Measurements from ENCODE around the gene ADARB2.

The ADARB2 gene

DNA sequence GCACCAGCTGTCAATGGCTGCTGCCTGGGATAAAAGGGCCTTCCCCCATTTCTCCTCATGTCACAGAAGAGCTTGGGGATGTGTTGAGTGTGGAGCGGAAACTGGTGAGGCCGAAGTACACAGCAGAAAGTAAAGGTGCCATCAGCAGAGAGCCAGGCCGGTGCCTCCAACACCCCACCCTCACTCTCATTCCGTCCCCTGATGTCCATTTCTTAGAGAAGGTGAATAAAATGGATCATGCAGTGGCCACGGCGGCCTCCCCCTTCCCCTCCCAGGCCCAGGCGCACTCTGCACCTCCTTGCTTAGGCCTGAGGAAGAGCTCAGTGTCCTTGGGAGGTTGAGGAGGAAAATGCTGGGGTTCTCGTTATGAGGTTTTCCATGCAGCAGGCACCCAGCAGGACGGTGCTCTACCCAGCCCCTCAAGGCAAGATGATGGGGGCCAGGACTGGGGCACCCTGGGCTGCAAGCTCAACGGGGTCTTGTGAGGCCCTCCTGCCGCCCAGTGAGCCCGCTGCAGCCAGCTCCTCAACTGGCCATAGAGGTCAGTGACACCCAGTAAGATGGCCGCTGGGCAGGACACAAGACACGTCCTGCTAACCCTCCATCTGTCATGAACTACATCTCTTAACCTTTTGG, 163.9 kb downstream of the ADARB2 start:
- Mint-ChIP-seq H3K36me3 (ENCODE audit: low read depth) (no peaks in the 10 kb centered on the region), H3K27me3 (peaks cover 6% of the 10 kb centered on the region), H3K4me3 (no peak overlapping the region), H3K4me1 (no peaks in the 10 kb centered on the region), H3K27ac (no peak overlapping the region), H3K9me3 (no peaks in the 10 kb centered on the region)
- DNase-seq = no peak
- no peak for ATAC-seq

DNA sequence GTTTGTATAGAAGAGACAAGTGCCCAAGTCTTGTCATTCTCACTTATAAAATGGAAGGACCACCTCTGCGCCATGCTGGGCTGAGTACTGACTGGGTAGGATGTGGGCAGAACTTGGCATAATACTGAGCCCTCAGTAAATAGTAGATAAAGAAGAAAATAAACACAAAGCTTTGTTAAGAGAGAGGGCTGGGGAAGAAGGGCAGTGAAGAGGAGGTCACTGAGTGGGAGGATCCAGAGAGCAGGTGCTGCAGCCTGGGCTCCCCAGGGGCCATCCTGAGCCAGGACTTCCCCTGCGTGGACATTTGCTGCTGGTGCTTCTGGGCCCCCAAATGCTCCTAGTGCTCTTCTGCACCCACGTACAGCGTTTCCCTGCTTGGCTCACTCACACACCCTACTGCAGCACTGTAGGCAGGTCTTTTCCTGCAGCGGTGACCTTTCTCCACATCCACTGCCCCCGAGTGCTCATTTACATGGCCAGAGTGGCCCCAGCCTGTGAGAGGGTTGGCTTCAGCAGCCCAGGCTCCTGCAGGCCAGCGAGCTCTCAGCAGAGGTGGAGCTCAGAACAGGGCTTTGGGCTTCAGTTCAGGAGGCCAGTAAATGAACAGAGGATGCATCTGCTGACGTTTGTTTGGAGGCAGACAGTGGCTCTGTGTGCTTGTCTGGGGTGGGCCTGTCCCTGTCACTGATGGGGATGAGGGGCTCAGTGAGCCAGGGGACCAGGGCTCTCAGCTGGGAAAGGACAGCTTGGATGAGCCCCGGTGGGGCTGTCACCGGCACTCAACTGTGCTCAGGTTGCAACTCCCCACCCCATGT, 164.6 kb downstream of the ADARB2 start:
- H3K4me3 Mint-ChIP-seq = no peak overlapping the region
- no peaks in the 10 kb centered on the region for H3K4me1 Mint-ChIP-seq
- H3K27ac Mint-ChIP-seq = no peak overlapping the region
- H3K27me3 Mint-ChIP-seq = peaks cover 7% of the 10 kb centered on the region
- ATAC-seq (no peak), DNase-seq (no peak)
- H3K36me3 Mint-ChIP-seq (ENCODE audit: low read depth) = no peaks in the 10 kb centered on the region
- H3K9me3 Mint-ChIP-seq = no peaks in the 10 kb centered on the region

DNA sequence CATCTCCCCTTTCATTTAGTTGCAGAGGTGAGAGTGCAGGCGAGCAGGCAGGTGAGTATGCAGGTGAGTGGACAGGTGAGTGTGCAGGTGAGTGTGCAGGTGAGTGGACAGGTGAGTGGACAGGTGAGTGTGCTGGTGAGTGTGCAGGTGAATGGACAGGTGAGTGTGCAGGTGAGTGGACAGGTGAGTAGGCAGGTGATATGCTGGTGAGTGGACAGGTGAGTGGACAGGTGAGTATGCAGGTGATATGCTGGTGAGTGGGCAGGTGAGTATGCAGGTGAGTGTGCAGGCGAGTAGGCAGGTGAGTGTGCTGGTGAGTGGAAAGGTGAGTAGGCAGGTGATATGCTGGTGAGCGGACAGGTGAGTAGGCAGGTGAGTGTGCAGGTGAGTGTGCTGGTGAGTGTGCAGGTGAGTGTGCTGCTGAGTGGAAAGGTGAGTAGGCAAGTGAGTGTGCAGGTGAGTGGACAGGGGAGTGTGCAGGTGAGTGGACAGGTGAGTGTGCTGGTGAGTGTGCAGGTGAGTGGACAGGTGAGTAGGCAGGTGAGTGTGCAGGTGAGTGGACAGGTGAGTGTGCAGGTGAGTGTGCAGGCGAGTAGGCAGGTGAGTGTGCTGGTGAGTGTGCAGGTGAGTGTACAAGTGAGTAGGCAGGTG, 165.6 kb downstream of the ADARB2 start:
- Mint-ChIP-seq H3K4me3 (no peak overlapping the region), H3K9me3 (no peaks in the 10 kb centered on the region), H3K36me3 (ENCODE audit: low read depth) (no peaks in the 10 kb centered on the region), H3K27ac (no peak overlapping the region), H3K4me1 (no peaks in the 10 kb centered on the region), H3K27me3 (peaks cover 7% of the 10 kb centered on the region)
- DNase-seq = no peak
- no peak for ATAC-seq

DNA sequence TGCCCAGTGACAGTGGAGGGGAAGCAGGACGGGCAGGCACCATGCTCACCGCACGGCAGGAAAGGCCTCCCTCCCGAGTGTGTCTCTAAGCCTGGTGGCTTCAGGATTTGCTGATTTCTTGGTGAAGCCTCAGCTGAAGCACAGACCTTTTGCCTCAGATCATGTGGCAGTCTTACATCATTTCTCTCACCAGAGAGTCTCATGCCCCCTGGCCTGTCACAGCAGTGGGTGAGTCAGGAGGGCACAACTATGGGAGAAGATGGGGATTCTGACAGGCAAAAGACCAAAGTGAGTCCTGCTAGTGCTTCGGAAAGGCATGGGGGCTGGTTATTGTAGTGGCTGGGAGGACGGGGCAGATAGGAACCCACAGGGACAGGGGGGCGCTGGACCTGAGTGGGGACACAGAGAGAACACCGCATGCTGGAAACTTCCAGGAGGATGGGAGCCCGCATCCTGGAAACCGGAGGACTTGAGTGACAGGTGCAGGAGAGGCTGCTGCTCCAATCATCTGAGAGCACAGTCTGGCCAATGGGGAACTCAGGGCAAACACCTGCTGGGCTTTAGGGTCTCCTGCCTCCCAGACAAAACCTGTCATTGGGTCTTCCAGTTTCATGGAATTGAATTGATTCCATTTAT, 166.8 kb downstream of the ADARB2 start:
- DNase-seq (no peak), ATAC-seq (no peak)
- H3K36me3 Mint-ChIP-seq (ENCODE audit: low read depth) = no peaks in the 10 kb centered on the region
- no peaks in the 10 kb centered on the region for H3K9me3 Mint-ChIP-seq
- H3K4me3 Mint-ChIP-seq = no peak overlapping the region
- no peaks in the 10 kb centered on the region for H3K4me1 Mint-ChIP-seq
- no peak overlapping the region for H3K27ac Mint-ChIP-seq
- H3K27me3 Mint-ChIP-seq = peaks cover 7% of the 10 kb centered on the region

DNA sequence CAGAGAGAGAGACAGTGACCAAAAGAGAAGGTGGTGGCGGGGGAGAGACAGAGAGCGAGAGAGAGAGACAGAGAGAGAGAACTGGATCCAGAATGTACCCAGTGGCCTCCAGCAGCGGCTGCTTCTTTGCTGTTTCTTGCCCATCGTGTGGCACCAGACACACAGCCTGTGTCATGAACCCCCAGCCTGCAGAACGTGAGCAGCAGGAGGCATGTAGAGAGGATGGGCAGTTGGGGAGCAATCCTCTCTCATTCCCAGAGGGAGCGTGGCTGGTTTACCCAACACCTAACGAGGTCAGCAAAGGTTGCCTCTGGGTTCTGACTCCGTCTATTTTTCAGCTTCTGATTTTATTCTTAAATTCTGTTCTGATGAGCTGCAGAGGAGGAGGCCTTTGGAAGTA, 168.1 kb downstream of the ADARB2 start:
- H3K9me3 Mint-ChIP-seq = no peaks in the 10 kb centered on the region
- H3K4me3 Mint-ChIP-seq = no peak overlapping the region
- ATAC-seq (no peak), DNase-seq (no peak)
- no peaks in the 10 kb centered on the region for H3K36me3 Mint-ChIP-seq (ENCODE audit: low read depth)
- peaks cover 6% of the 10 kb centered on the region for H3K27me3 Mint-ChIP-seq
- no peaks in the 10 kb centered on the region for H3K4me1 Mint-ChIP-seq
- H3K27ac Mint-ChIP-seq = no peak overlapping the region

DNA sequence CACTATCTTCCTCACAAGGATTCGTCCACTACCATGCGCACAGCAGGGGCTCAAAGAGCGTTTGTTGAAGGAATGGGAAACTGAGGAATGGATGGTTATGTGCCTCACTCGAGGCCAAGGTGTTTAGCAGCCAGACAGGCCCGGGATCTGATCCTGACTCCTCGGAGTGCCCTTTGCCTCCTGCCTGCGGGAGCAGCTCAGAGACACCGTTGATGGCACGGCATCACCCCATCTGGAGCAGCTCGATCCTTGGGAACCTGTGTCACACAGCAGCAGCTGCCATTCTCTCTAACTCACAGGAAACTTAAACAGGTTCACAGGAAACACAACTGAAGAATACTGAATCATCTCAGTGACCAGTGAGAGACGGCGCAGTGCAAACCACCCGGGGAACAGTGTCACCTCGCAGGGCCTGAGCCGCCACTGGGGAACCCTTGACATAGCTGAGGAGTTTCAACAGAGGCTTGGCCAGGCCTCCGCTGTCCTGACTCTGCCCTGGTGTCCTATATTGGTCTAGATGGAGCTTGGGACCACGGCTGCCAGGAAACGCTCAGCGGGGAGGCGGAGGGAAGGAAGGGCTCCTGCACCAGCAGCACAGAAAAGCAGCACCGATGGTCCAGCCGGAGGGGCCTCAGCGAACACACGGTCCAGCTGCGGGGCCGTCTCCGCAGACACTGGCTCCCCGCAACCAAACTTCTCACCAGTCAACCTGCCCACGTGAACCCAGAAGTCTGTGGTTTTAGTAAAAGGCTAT, 169.4 kb downstream of the ADARB2 start:
- ATAC-seq (no peak), DNase-seq (no peak)
- no peaks in the 10 kb centered on the region for H3K36me3 Mint-ChIP-seq (ENCODE audit: low read depth)
- peaks cover 6% of the 10 kb centered on the region for H3K27me3 Mint-ChIP-seq
- H3K9me3 Mint-ChIP-seq = no peaks in the 10 kb centered on the region
- no peak overlapping the region for H3K27ac Mint-ChIP-seq
- no peak overlapping the region for H3K4me3 Mint-ChIP-seq
- H3K4me1 Mint-ChIP-seq = no peaks in the 10 kb centered on the region

DNA sequence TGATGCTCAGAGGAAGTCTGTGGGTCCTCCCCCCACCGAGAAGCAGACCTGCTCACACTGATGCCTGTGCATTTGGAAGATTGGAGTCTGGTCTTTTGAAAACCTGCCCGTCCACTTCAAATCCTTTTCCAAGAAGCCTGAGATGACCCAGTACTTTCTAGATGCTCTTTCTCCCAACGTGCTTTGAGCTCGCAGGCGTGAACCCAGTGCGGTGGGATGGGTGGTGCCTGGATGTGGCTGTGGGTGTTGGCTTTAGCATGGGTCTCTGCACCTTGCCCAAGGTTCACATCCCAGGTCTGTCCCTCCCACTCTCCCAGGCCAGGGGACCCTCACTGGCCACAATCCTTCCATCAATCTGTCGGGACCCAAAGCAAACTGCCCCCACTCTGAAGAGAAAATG, 170.2 kb downstream of the ADARB2 start:
- Mint-ChIP-seq H3K27me3 (peaks cover 4% of the 10 kb centered on the region), H3K27ac (no peak overlapping the region), H3K36me3 (ENCODE audit: low read depth) (no peaks in the 10 kb centered on the region), H3K4me1 (no peaks in the 10 kb centered on the region), H3K4me3 (no peak overlapping the region), H3K9me3 (no peaks in the 10 kb centered on the region)
- ATAC-seq (no peak), DNase-seq (no peak)

DNA sequence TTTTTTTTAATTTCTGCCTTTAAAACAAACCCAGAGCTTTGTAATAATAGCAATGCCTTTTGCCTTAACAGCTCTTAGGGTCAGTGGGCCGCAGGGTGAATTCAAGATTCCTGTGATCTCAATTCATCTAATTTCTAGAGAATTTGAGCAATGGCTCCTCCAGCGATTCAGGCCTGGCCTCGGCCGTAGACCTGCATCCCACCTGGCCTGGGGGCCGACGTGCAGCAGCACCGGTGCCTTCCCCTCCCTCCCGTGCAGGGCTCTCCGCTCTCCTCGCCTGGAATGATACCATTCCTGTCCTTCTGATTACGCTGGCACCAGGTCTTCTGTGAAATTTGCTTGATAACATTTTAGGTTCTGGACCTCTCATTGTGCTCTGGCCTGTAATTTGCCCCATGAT, 172.5 kb downstream of the ADARB2 start:
- H3K4me3 Mint-ChIP-seq = no peak overlapping the region
- DNase-seq = no peak
- ATAC-seq = no peak
- H3K36me3 Mint-ChIP-seq (ENCODE audit: low read depth) = no peaks in the 10 kb centered on the region
- H3K27me3 Mint-ChIP-seq = peaks cover 9% of the 10 kb centered on the region
- H3K4me1 Mint-ChIP-seq = no peaks in the 10 kb centered on the region
- no peak overlapping the region for H3K27ac Mint-ChIP-seq
- H3K9me3 Mint-ChIP-seq = no peaks in the 10 kb centered on the region

DNA sequence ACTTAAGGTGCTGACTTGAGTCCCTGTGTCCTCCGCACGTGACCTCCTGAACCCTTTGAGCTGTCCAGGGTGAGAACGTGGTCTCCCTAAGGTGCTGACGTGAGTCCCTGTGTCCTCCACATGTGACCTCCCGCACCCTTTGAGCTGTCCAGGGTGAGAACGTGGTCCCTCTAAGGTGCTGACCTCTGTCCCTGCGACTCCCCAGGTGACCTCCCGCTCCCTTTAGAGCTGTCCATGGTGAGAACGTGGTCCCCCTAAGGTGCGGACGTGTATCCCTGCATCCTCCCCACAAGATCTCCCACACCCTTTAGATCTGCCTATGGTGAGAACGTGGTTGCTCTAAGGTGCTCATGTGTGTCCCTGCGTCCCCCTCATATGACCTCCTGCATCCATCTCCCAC, 174.3 kb downstream of the ADARB2 start:
- Mint-ChIP-seq H3K4me3 (no peak overlapping the region), H3K27ac (no peak overlapping the region), H3K36me3 (ENCODE audit: low read depth) (no peaks in the 10 kb centered on the region), H3K9me3 (no peaks in the 10 kb centered on the region), H3K4me1 (no peaks in the 10 kb centered on the region), H3K27me3 (peaks cover 16% of the 10 kb centered on the region)
- ATAC-seq = no peak
- DNase-seq = no peak

DNA sequence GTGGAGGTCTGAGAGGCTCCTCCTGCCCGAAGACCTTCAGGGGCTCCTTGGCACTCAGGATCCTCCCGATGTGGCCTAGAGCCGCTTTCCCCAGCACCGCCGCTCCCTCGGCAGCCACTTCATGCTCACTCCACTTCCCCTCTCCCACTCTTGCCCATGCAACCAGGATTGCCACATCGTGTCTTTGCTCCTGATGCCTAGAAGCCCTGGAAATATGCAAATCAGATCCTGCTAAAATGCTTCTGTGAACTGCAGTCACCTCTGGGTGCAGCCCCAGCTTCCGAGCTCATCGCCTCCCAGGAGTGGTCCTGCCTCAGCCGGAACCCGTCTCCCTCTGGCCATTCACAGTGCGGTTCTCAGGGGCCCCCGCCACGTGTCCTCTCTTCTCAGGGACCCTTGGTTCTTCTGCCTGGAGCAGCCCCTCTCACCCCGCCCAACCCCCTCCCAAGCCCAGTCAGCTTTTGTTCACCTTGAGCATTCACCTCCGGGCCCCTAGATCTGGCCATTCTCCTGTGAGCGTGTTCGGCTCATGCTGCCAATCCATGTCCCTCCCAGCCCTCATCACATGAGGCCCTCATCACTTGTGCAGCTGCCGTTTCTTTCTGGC, 175.5 kb downstream of the ADARB2 start:
- Mint-ChIP-seq H3K27me3 (peaks cover 20% of the 10 kb centered on the region), H3K9me3 (no peaks in the 10 kb centered on the region), H3K4me3 (no peak overlapping the region), H3K4me1 (no peaks in the 10 kb centered on the region), H3K36me3 (ENCODE audit: low read depth) (no peaks in the 10 kb centered on the region), H3K27ac (no peak overlapping the region)
- no peak for DNase-seq
- no peak for ATAC-seq

DNA sequence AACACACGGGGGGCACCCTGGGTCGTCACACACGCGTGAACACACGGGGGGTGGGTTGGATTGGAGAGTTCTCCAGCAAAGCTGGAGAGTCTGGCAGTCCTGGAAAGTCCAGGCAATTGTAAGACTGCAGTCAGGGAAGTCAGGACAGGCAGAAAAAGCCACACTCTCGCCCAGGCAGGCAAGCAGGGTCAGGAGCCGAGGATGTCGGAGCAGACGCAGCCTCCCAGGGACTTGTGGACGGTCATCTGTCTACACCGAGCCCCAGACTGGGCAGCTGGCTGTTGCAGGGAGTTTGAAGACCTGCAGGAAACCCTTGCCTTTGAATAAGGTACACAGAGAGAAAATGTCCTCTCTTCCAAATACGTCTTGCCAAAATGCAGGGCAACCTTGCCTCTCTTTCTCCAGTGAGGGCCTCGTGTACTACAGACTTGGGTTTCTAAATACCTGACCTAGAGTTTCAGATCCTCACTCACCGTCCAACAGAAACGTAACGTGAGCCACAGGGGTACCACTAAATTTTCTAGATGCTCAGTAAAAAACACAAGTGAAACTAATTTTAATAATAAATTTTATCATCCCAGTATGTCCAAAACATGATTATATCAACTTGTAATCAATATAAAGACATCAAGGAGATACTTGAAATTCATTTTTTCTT, 176.7 kb downstream of the ADARB2 start:
- Mint-ChIP-seq H3K36me3 (ENCODE audit: low read depth) (no peaks in the 10 kb centered on the region), H3K4me3 (no peak overlapping the region), H3K4me1 (no peaks in the 10 kb centered on the region), H3K9me3 (no peaks in the 10 kb centered on the region), H3K27me3 (peaks cover 20% of the 10 kb centered on the region), H3K27ac (no peak overlapping the region)
- ATAC-seq (no peak), DNase-seq (no peak)

DNA sequence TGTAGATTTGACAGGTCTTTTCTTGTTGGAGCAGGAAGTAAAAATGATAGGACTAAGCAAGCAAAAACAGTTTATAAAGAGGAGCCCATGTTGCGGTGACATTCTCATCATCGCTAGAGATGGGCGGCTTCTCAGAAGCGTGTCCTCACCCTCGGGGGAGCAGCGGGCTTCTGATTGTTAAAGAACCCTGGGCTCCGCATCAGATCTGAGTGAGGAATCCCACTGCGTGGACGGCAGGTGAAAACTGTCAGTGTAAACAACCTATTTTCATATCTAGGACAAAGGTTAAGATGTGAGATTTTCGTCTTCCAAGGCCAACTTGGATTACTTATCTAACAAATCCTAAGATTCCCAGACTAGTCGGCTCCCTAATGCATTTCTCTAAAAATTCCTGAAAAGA, 177.6 kb downstream of the ADARB2 start:
- Mint-ChIP-seq H3K4me3 (no peak overlapping the region), H3K4me1 (no peaks in the 10 kb centered on the region), H3K9me3 (no peaks in the 10 kb centered on the region), H3K27ac (no peak overlapping the region), H3K36me3 (ENCODE audit: low read depth) (no peaks in the 10 kb centered on the region), H3K27me3 (peaks cover 20% of the 10 kb centered on the region)
- DNase-seq (no peak), ATAC-seq (no peak)

DNA sequence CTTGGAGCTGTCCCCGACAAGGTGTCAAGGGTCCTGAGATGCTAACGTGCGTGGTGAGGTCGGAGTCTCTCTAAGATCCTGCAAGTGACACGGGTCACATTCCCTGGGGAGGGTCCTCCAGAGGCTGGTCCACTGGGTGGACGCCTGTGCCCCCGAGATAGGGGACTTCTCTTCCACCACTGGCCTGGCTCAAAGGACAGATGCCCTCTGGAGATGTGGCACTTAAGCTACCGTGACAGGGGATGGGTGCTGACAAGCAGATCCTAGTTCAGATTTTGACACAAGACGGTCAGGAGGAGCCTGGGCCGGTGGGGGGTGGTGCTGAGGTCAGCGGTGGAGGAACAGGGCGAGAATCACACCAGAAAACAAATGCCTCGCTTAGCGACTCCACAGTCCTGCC, 178.0 kb downstream of the ADARB2 start:
- H3K27me3 Mint-ChIP-seq = peaks cover 20% of the 10 kb centered on the region
- H3K4me1 Mint-ChIP-seq = no peaks in the 10 kb centered on the region
- no peaks in the 10 kb centered on the region for H3K9me3 Mint-ChIP-seq
- DNase-seq (no peak), ATAC-seq (no peak)
- H3K4me3 Mint-ChIP-seq = no peak overlapping the region
- no peak overlapping the region for H3K27ac Mint-ChIP-seq
- H3K36me3 Mint-ChIP-seq (ENCODE audit: low read depth) = no peaks in the 10 kb centered on the region

DNA sequence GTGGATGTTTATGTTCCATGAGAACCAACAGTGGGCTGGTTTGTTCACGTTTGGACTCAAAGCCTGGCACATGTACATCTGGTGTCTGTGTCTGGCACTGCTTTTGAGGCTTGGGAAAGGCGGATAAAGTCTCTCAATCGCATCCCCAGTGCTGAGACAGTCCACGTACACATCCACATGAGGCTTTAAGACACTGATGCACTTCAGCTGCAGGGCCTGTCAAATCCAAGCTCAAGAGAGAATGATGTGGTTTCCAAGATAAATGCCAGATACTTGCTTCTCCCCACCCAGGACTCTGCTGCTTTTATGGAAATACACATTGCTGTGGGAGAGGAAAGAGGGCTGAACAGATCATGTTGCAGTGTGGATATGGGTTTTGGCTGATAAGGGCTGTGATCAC, 178.4 kb downstream of the ADARB2 start:
- Mint-ChIP-seq H3K27me3 (peaks cover 20% of the 10 kb centered on the region), H3K4me3 (no peak overlapping the region), H3K4me1 (no peaks in the 10 kb centered on the region), H3K36me3 (ENCODE audit: low read depth) (no peaks in the 10 kb centered on the region), H3K9me3 (no peaks in the 10 kb centered on the region), H3K27ac (no peak overlapping the region)
- no peak for DNase-seq
- ATAC-seq = no peak

Measured in activated naive CD8-positive, alpha-beta T cell treated with anti-CD3 and anti-CD28 coated beads, Interleukin-2, amount 50 U/mL, for 24 hours (primary cell).